IMR-90 (cell line): ENCODE results near the gene CMAS. TPM values are rescaled to one million over a fixed set of nuclear protein-coding genes. Genes with fewer than 3 reads are reported as not detected.

Experiments
- ATAC-seq: fragments of 200-7000 bp; cut with Tn5 transposase; 2 replicates; pipeline ENCODE4 v1.9.1; 2020; ENCODE audit warnings: low read depth, mild to moderate bottlenecking, moderate library complexity
- BruUV-seq: library from RNA; stranded (reverse); fragments of 400-500 nt; replicated peaks from 2 replicates; lab custom pipeline; 2021; lab: Mats Ljungman, UMichigan
- CTCF ChIA-PET: fragments of 300-600 bp; formaldehyde crosslinking; extraction: SDS; loops from one replicate; lab custom pipeline; 2021; ENCODE audit warnings: antibody characterized with exemption; lab: Yijun Ruan, JAX
- POLR2A ChIA-PET: fragments of 300-600 bp; sonication (Branson Sonifier 250); formaldehyde crosslinking; loops from one replicate; lab custom pipeline; 2022; ENCODE audit warnings: antibody characterized with exemption; ENCODE audit not compliant: unreplicated experiment; lab: Charles Lee
- DNase-seq: peaks from one replicate; pipeline ENCODE4 v3.0.0; 2013
- H2AFZ ChIP-seq: replicated peaks from 2 replicates; pipeline ENCODE3; 2013; ENCODE audit warnings: low read length, mild to moderate bottlenecking; ENCODE audit not compliant: poor library complexity
- H2AK5ac ChIP-seq: 2 replicates; pipeline ENCODE4 v1.6.1; 2013; ENCODE audit warnings: low read depth, low read length, inconsistent platforms
- H2AK9ac ChIP-seq: replicated peaks from 2 replicates; pipeline ENCODE3; 2013; ENCODE audit warnings: mild to moderate bottlenecking, low read depth, low read length, moderate library complexity; ENCODE audit not compliant: poor library complexity
- H2BK120ac ChIP-seq: 2 replicates; pipeline ENCODE4 v1.6.1; 2013; ENCODE audit warnings: low read depth, low read length, inconsistent platforms
- H2BK15ac ChIP-seq: 3 replicates; pipeline ENCODE4 v1.6.1; 2013; ENCODE audit warnings: low read depth, low read length, inconsistent platforms
- H2BK20ac ChIP-seq: 2 replicates; pipeline ENCODE4 v1.6.1; 2013; ENCODE audit warnings: low read depth, mild to moderate bottlenecking, inconsistent platforms, low read length, moderate library complexity
- H2BK5ac ChIP-seq: 2 replicates; pipeline ENCODE4 v1.6.1; 2013; ENCODE audit warnings: mild to moderate bottlenecking, low read depth, low read length, inconsistent platforms; ENCODE audit not compliant: poor library complexity, severe bottlenecking
- H3K14ac ChIP-seq: replicated peaks from 2 replicates; pipeline ENCODE4 v1.6.1; 2013; ENCODE audit warnings: low read depth, low read length, inconsistent platforms
- H3K18ac ChIP-seq: 2 replicates; pipeline ENCODE4 v1.6.1; 2013; ENCODE audit warnings: low read depth, low read length, control low read depth
- H3K23ac ChIP-seq: 2 replicates; pipeline ENCODE4 v1.6.1; 2013; ENCODE audit warnings: low read depth, low read length, inconsistent platforms
- H3K27ac ChIP-seq: 2 replicates; pipeline ENCODE4 v1.5.1; 2013; ENCODE audit warnings: mild to moderate bottlenecking, control low read depth, low read length; ENCODE audit not compliant: insufficient read depth
- H3K27me3 ChIP-seq: 2 replicates; pipeline ENCODE4 v1.6.1; 2013; ENCODE audit warnings: low read length; ENCODE audit not compliant: control insufficient read depth, insufficient read depth
- H3K36me3 ChIP-seq: 2 replicates; pipeline ENCODE4 v1.6.1; 2013; ENCODE audit warnings: low read length, mixed read lengths; ENCODE audit not compliant: control insufficient read depth, insufficient read depth
- H3K4ac ChIP-seq: 2 replicates; pipeline ENCODE4 v1.6.1; 2013; ENCODE audit warnings: low read depth, low read length, inconsistent platforms
- H3K4me1 ChIP-seq: 2 replicates; pipeline ENCODE4 v1.6.1; 2013; ENCODE audit warnings: low read length, mixed read lengths; ENCODE audit not compliant: control insufficient read depth, insufficient read depth
- H3K4me2 ChIP-seq: 2 replicates; pipeline ENCODE4 v1.6.1; 2013; ENCODE audit warnings: low read depth, mild to moderate bottlenecking, control low read depth, low read length, moderate library complexity
- H3K4me3 ChIP-seq: 2 replicates; pipeline ENCODE4 v1.5.1; 2013; ENCODE audit warnings: low read depth, mild to moderate bottlenecking, control low read depth, low read length, moderate library complexity; ENCODE audit not compliant: insufficient read depth
- H3K56ac ChIP-seq: 2 replicates; pipeline ENCODE4 v1.6.1; 2013; ENCODE audit warnings: low read length, inconsistent platforms; ENCODE audit not compliant: insufficient read depth; ENCODE audit errors: extremely low read depth
- H3K79me1 ChIP-seq, 2 experiments: 2 replicates each; pipeline ENCODE4 v1.6.1; 2013; ENCODE audit warnings: low read length in 2 of 2, inconsistent platforms in 1 of 2, low read depth in 1 of 2
- H3K9ac ChIP-seq: 2 replicates; pipeline ENCODE4 v1.6.1; 2013; ENCODE audit warnings: low read depth, low read length, control low read depth
- H3K9me1 ChIP-seq: 2 replicates; pipeline ENCODE4 v1.6.1; 2013; ENCODE audit warnings: low read length, inconsistent platforms; ENCODE audit not compliant: insufficient read depth
- H3K9me3 ChIP-seq: 2 replicates; pipeline ENCODE4 v1.6.1; 2013; ENCODE audit warnings: low read length; ENCODE audit not compliant: control insufficient read depth, insufficient read depth
- H4K20me1 ChIP-seq: 2 replicates; pipeline ENCODE4 v1.6.1; 2013; ENCODE audit warnings: low read length, inconsistent platforms; ENCODE audit not compliant: insufficient read depth
- H4K5ac ChIP-seq: 2 replicates; pipeline ENCODE4 v1.6.1; 2013; ENCODE audit warnings: mild to moderate bottlenecking, low read depth, low read length, control low read depth
- H4K8ac ChIP-seq, 2 experiments: 2 replicates each; pipeline ENCODE4 v1.6.1; 2013; ENCODE audit warnings: low read depth in 2 of 2, low read length in 2 of 2, control low read depth in 1 of 2, inconsistent platforms in 1 of 2
- H4K91ac ChIP-seq: 2 replicates; pipeline ENCODE4 v1.6.1; 2013; ENCODE audit warnings: low read depth, low read length, inconsistent platforms; ENCODE audit not compliant: insufficient read depth
- CEBPB ChIP-seq: IDR thresholded peaks from 2 replicates; pipeline ENCODE4 v1.6.1; 2012; ENCODE audit warnings: low read depth, low read length, improper control_type of control experiment
- CTCF ChIP-seq: conservative IDR thresholded peaks from 2 replicates; pipeline ENCODE4 v1.5.1; 2012; ENCODE audit warnings: mild to moderate bottlenecking, low read depth, low read length, improper control_type of control experiment
- ELK1 ChIP-seq: fragments of 150-350 bp; IDR thresholded peaks from 2 replicates; pipeline ENCODE4 v1.6.1; 2016; ENCODE audit warnings: low read depth, mild to moderate bottlenecking, low read length, moderate library complexity, borderline replicate concordance
- NFE2L2 ChIP-seq: fragments of 150-350 bp; IDR thresholded peaks from 2 replicates; pipeline ENCODE4 v1.6.1; 2016; ENCODE audit warnings: low read depth, mild to moderate bottlenecking, low read length
- RAD21 ChIP-seq: IDR thresholded peaks from 2 replicates; pipeline ENCODE4 v1.6.1; 2012; ENCODE audit warnings: low read length, improper control_type of control experiment
- RFX5 ChIP-seq: IDR thresholded peaks from 2 replicates; pipeline ENCODE4 v1.8.0; 2012; ENCODE audit warnings: low read depth, mild to moderate bottlenecking, low read length, moderate library complexity
- WGBS, 2 experiments: methylation state at CpG; one replicate each; pipeline versions ENCODE4 v1.1.5 to v1.1.7; 2013; ENCODE audit warnings: missing lambda C conversion rate in 2 of 2; ENCODE audit not compliant: insufficient read length in 1 of 2; ENCODE audit errors: extremely low coverage in 2 of 2; 5-methylcytosine and 5-hydroxymethylcytosine counted together
- dilution Hi-C: fragments of 300-500 bp; cut with HindIII; formaldehyde crosslinking; loops from one replicate; pipeline ENCODE4 v1.14.3; 2018; ENCODE audit warnings: low sequenced_read_pairs; ENCODE audit not compliant: unreplicated experiment
- in situ Hi-C: fragments of 300-500 bp; cut with MboI; formaldehyde crosslinking; loops from 3 replicates; pipeline ENCODE4 v1.14.3; 2019; ENCODE audit warnings: low sequenced_read_pairs, inconsistent platforms, mixed read lengths
- intact Hi-C: fragments of 100-400 bp; cut with micrococcal nuclease; formaldehyde crosslinking; loops from 2 replicates; pipeline ENCODE4 v1.10.0; 2022
- polyA plus RNA-seq, 3 experiments: library from polyadenylated mRNA; depleted of rRNA; stranded (reverse); fragments of >200 nt; gene quantifications; 2 replicates each; pipeline ENCODE4 v1.2.3, GENCODE V29; 2012; ENCODE audit warnings: low replicate concordance in 1 of 3
- total RNA-seq: library from RNA; depleted of rRNA; stranded (reverse); fragments of >200 nt; gene quantifications from 2 replicates; pipeline ENCODE4 v1.2.3, GENCODE V29; 2012

The CMAS gene
- total and polyA plus RNA-seq, 2 of the 4 experiments (the other 2 are of a cell fraction): 9.5 to 26.8 TPM

GRCh38 chr12:22066310-22066709 lies 20.3 kb downstream of the CMAS start:
- TF ChIP-seq RAD21 (no peak), NFE2L2 (no peak), CEBPB (no peak), CTCF (no peak), ELK1 (no peak), RFX5 (no peak)
- no peak overlapping the region for H2BK5ac ChIP-seq
- no peak overlapping the region for H3K4me3 ChIP-seq
- H3K36me3 ChIP-seq: peaks cover 5% of the 10 kb centered on the region
- H3K4me1 ChIP-seq: no peaks in the 10 kb centered on the region
- in situ Hi-C loops: no loop called here
- H2AK9ac ChIP-seq: no peak overlapping the region
- no peak overlapping the region for H4K5ac ChIP-seq
- no peaks in the 10 kb centered on the region for H3K9me3 ChIP-seq
- WGBS, 2 experiments: no CpG with 5 or more reads among the region's 2 CpGs
- H3K56ac ChIP-seq: no peak overlapping the region
- POLR2A ChIA-PET: no interaction called here
- no TSS peak for BruUV-seq
- CTCF ChIA-PET: no interaction called here
- no peak overlapping the region for H2AK5ac ChIP-seq
- H2BK120ac ChIP-seq: no peak overlapping the region
- no peak overlapping the region for H4K91ac ChIP-seq
- H4K8ac ChIP-seq: no peak overlapping the region
- no peak overlapping the region for H3K9ac ChIP-seq
- no peak overlapping the region for H3K23ac ChIP-seq
- no peak overlapping the region for H3K14ac ChIP-seq
- DNase-seq: no peak
- no peak overlapping the region for H3K4ac ChIP-seq
- no peak overlapping the region for H3K18ac ChIP-seq
- no peak overlapping the region for H3K4me2 ChIP-seq
- no peak for ATAC-seq
- H4K20me1 ChIP-seq: no peaks in the 10 kb centered on the region
- no peak overlapping the region for H2AFZ ChIP-seq
- H2BK15ac ChIP-seq: no peak overlapping the region
- H3K27ac ChIP-seq: no peak overlapping the region
- dilution Hi-C loops: no loop called here
- no peaks in the 10 kb centered on the region for H3K79me1 ChIP-seq
- H3K9me1 ChIP-seq: no peaks in the 10 kb centered on the region
- no peaks in the 10 kb centered on the region for H3K27me3 ChIP-seq
- intact Hi-C loops: no loop called here
- H2BK20ac ChIP-seq: no peak overlapping the region
